ENCODE measurements around the gene H6PD.

GRCh38 chr1:9305216-9305615, 70.6 kb downstream of the H6PD start:
- no peak for TF ChIP-seq CTCF (IDR thresholded peaks at IDR 0.05)
- no peak for TF ChIP-seq POLR2A (IDR thresholded peaks at IDR 0.05)

Measured in gastroesophageal sphincter (tissue), 3 donors.